ENCODE measurements around the gene ADAP1.
A peak's percentile ranks its signal among the peaks of the same experiment; 100 is the strongest.

ADAP1 gene

GRCh38 chr7:919924-920341, 34.5 kb downstream of the ADAP1 start:
- DNase-seq = no peak

- DNase-seq = no peak
Observed at GRCh38 chr7:919114-919442, 35.4 kb downstream of the ADAP1 start.

GRCh38 chr7:918441-919113, 35.9 kb downstream of the ADAP1 start:
- DNase-seq = no peak

- no peak for DNase-seq
Observed at GRCh38 chr7:918118-918425, 36.4 kb downstream of the ADAP1 start.

GRCh38 chr7:917255-918117, 37.0 kb downstream of the ADAP1 start:
- DNase-seq = no peak

GRCh38 chr7:916291-916941, 38.1 kb downstream of the ADAP1 start:
- no peak for DNase-seq

GRCh38 chr7:915291-916218, 38.9 kb downstream of the ADAP1 start:
- DNase-seq = no peak

GRCh38 chr7:914521-915194, 39.8 kb downstream of the ADAP1 start:
- no peak for DNase-seq

- DNase-seq = no peak
Observed at GRCh38 chr7:913736-914520, 40.6 kb downstream of the ADAP1 start.

- DNase-seq = no peak
Observed at GRCh38 chr7:911791-912480, 42.5 kb downstream of the ADAP1 start.

- DNase-seq = no peak
Observed at GRCh38 chr7:910931-911431, 43.5 kb downstream of the ADAP1 start.

- no peak for DNase-seq
Observed at GRCh38 chr7:910441-910861, 44.0 kb downstream of the ADAP1 start.

- no peak for DNase-seq
Observed at GRCh38 chr7:909358-910329, 44.8 kb downstream of the ADAP1 start.

- DNase-seq = peak; percentile 34
Observed at GRCh38 chr7:908591-909357, 45.7 kb downstream of the ADAP1 start.

GRCh38 chr7:908159-908581, 46.3 kb downstream of the ADAP1 start:
- DNase-seq = no peak

GRCh38 chr7:907158-907980, 47.1 kb downstream of the ADAP1 start:
- no peak for DNase-seq

- no peak for DNase-seq
Observed at GRCh38 chr7:906776-907157, 47.7 kb downstream of the ADAP1 start.

GRCh38 chr7:904847-905246, 49.6 kb downstream of the ADAP1 start:
- DNase-seq = no peak
